Tibial artery (tissue), 4 donors: ENCODE data around the gene DIPK1B.

Experiments
- DNase-seq, 2 donors: peaks; one replicate each; pipeline ENCODE4 v3.0.0-alpha.2; 2019
- H3K27ac ChIP-seq, 2 donors: fragments of 200-600 bp; sonication (generic) in 1 of 2; 1 replicate in 1 of 2; 2 replicates in 1 of 2; pipeline ENCODE4 v1.5.1; 2018 to 2019; ENCODE audit warnings: mild to moderate bottlenecking in 1 of 2
- H3K27me3 ChIP-seq, 2 donors: fragments of 200-600 bp; sonication (generic) in 1 of 2; one replicate each; pipeline versions ENCODE4 v1.5.1 to v1.6.0; 2016 to 2019
- H3K36me3 ChIP-seq, 3 donors: fragments of 200-600 bp; sonication (generic) in 2 of 3; one replicate each; pipeline ENCODE4 v1.5.1; 2016 to 2019; ENCODE audit warnings: mild to moderate bottlenecking in 2 of 3
- H3K4me1 ChIP-seq, 4 donors: fragments of 200-600 bp; sonication (generic) in 2 of 4; 1 replicate in 3 of 4; 2 replicates in 1 of 4; pipeline ENCODE4 v1.5.1; 2016 to 2019
- H3K4me3 ChIP-seq, 2 donors: fragments of 200-600 bp; sonication (generic) in 1 of 2; 1 replicate in 1 of 2; 2 replicates in 1 of 2; pipeline ENCODE4 v1.5.1; 2018 to 2019; ENCODE audit warnings: mild to moderate bottlenecking in 2 of 2
- H3K9me3 ChIP-seq, 3 donors: fragments of 200-600 bp; sonication (generic) in 1 of 3; one replicate each; pipeline ENCODE4 v1.5.1; 2016 to 2019
- CTCF ChIP-seq, 2 experiments: fragments of 200-600 bp in 1 of 2; fragments of 450-650 bp in 1 of 2; IDR thresholded peaks; one replicate each; pipeline ENCODE4 v1.5.1; 2017 to 2019; ENCODE audit warnings: antibody characterized with exemption in 2 of 2, mild to moderate bottlenecking in 1 of 2, moderate library complexity in 1 of 2
- intact Hi-C: fragments of 100-400 bp; cut with DNase I; formaldehyde crosslinking; loops from one replicate; pipeline ENCODE4 v1.15.0; 2023; ENCODE audit warnings: low total_unique reads

Gene DIPK1B

GRCh38 chr9:136675477-136676296 lies 36.7 kb upstream of the DIPK1B start:
- H3K36me3 ChIP-seq: peaks cover 0 to 44% (median 33%) of the 10 kb centered on the region in 3 donors
- no peak for DNase-seq
- H3K4me1 ChIP-seq: peaks cover 0 to 18% (median 0%) of the 10 kb centered on the region in 4 donors
- no peak overlapping the region for H3K27ac ChIP-seq
- H3K27me3 ChIP-seq: peaks cover 0 to 15% of the 10 kb centered on the region in 2 donors
- H3K4me3 ChIP-seq: no peak overlapping the region
- no peaks in the 10 kb centered on the region for H3K9me3 ChIP-seq
- no peak for TF ChIP-seq CTCF (IDR thresholded peaks at IDR 0.05)
- intact Hi-C loops: no loop called here

DNA sequence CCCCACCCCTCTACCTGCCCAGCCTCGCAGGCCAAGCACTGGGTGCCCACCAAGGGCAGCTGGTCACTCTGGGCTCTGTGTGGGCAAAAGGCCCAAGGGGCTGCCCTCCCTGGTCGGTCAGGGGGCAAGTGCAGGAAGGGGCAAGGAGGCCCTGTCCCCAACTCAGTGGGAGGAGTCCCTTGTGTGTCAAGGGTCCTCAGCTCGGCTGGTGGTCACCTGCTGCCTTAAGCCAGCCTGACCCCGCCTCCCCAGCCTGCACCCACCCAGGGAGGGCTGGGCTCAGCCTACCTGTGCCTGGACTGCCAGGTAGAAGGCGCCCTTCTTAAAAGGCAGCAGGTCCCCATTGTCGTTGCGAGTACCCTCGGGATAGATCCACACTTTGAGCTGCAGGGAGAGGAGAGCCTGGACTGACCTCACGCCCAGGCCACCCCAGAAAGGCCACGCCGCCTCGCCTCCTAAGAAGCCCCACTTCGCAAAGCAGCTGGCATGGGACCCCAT lies 36.0 kb upstream of the DIPK1B start:
- no peak overlapping the region for H3K4me3 ChIP-seq
- TF ChIP-seq CTCF (IDR thresholded peaks at IDR 0.05): no peak
- no peak for DNase-seq
- intact Hi-C loops: no loop called here
- H3K9me3 ChIP-seq: no peaks in the 10 kb centered on the region
- H3K4me1 ChIP-seq: peaks cover 0 to 16% (median 0%) of the 10 kb centered on the region in 4 donors
- H3K36me3 ChIP-seq: peaks cover 0 to 44% (median 33%) of the 10 kb centered on the region in 3 donors
- no peak overlapping the region for H3K27ac ChIP-seq
- H3K27me3 ChIP-seq: peaks cover 0 to 8% of the 10 kb centered on the region in 2 donors

GRCh38 chr9:136676920-136677686 lies 35.3 kb upstream of the DIPK1B start:
- Histone ChIP-seq H3K4me1 (peaks cover 0 to 11% (median 0%) of the 10 kb centered on the region in 4 donors), H3K27ac (no peak overlapping the region), H3K9me3 (no peaks in the 10 kb centered on the region), H3K36me3 (peaks cover 0 to 44% (median 33%) of the 10 kb centered on the region in 3 donors), H3K4me3 (no peak overlapping the region), H3K27me3 (peaks cover 0 to under 1% of the 10 kb centered on the region in 2 donors)
- intact Hi-C loops: no loop called here
- no peak for DNase-seq
- TF ChIP-seq CTCF (IDR thresholded peaks at IDR 0.05): no peak

GRCh38 chr9:136678034-136678433 lies 34.3 kb upstream of the DIPK1B start:
- intact Hi-C loops: no loop called here
- Histone ChIP-seq H3K4me1 (peaks cover 0 to 11% (median 0%) of the 10 kb centered on the region in 4 donors), H3K36me3 (peaks cover 0 to 38% (median 30%) of the 10 kb centered on the region in 3 donors), H3K27ac (no peak overlapping the region), H3K27me3 (no peaks in the 10 kb centered on the region), H3K9me3 (no peaks in the 10 kb centered on the region), H3K4me3 (no peak overlapping the region)
- no peak for TF ChIP-seq CTCF (IDR thresholded peaks at IDR 0.05)
- DNase-seq: no peak

- peaks cover 0 to 32% (median 24%) of the 10 kb centered on the region in 3 donors for H3K36me3 ChIP-seq
- H3K27me3 ChIP-seq: no peaks in the 10 kb centered on the region
- intact Hi-C loops: no loop called here
- no peak overlapping the region for H3K27ac ChIP-seq
- no peaks in the 10 kb centered on the region for H3K9me3 ChIP-seq
- DNase-seq: no peak
- H3K4me3 ChIP-seq: no peak overlapping the region
- H3K4me1 ChIP-seq: peaks cover 0 to 11% (median 0%) of the 10 kb centered on the region in 4 donors
- TF ChIP-seq CTCF (IDR thresholded peaks at IDR 0.05): no peak
Measured at GRCh38 chr9:136678624-136679023, 33.7 kb upstream of the DIPK1B start.
